ENCODE measurements around the gene STMP1. TPM values are rescaled to one million over a fixed set of nuclear protein-coding genes. Genes with fewer than 3 reads are reported as not detected.
A peak's percentile ranks its signal among the peaks of the same experiment; 100 is the strongest.
"Not testable (repeated sequence)": the region's sequence is repeated elsewhere in the genome, so short reads cannot be mapped to it uniquely, and the experiment has no call there.

STMP1 gene
- total RNA-seq, 1 donor from 2014 or later: 46.3 TPM

GRCh38 chr7:135690566-135690965, 28.3 kb downstream of the STMP1 start:
- no peak overlapping the region for H3K27ac Mint-ChIP-seq
- no peak overlapping the region for H3K4me3 Mint-ChIP-seq
- no peak for DNase-seq (ENCODE audit: low spot score in 2 of 2, unreplicated experiment in 2 of 2)
- no peak for TF ChIP-seq CTCF (IDR thresholded peaks at IDR 0.05; ENCODE audit: unreplicated experiment)
- no peaks in the 10 kb centered on the region for H3K4me1 Mint-ChIP-seq
- H3K27me3 Mint-ChIP-seq (ENCODE audit: low read depth): no peaks in the 10 kb centered on the region
- H3K9me3 Mint-ChIP-seq: no peaks in the 10 kb centered on the region
- H3K36me3 Mint-ChIP-seq: peaks cover 25% of the 10 kb centered on the region

- DNase-seq (ENCODE audit: low spot score in 2 of 2, unreplicated experiment in 2 of 2): no peak
- TF ChIP-seq CTCF (IDR thresholded peaks at IDR 0.05; ENCODE audit: unreplicated experiment): no peak
- Mint-ChIP-seq H3K4me1 (peaks cover under 1% of the 10 kb centered on the region), H3K9me3 (no peaks in the 10 kb centered on the region), H3K27ac (no peak overlapping the region), H3K4me3 (no peak overlapping the region), H3K27me3 (ENCODE audit: low read depth) (no peaks in the 10 kb centered on the region), H3K36me3 (peaks cover 22% of the 10 kb centered on the region)
Observed at GRCh38 chr7:135692055-135692454, 29.7 kb downstream of the STMP1 start.

- H3K27ac Mint-ChIP-seq; H3K4me1 Mint-ChIP-seq; H3K4me3 Mint-ChIP-seq; DNase-seq (ENCODE audit: low spot score in 2 of 2, unreplicated experiment in 2 of 2); H3K9me3 Mint-ChIP-seq; H3K27me3 Mint-ChIP-seq (ENCODE audit: low read depth): not testable (repeated sequence)
- H3K36me3 Mint-ChIP-seq: peaks cover 22% of the 10 kb centered on the region
Observed at GRCh38 chr7:135692606-135693005, 30.3 kb downstream of the STMP1 start.

DNA sequence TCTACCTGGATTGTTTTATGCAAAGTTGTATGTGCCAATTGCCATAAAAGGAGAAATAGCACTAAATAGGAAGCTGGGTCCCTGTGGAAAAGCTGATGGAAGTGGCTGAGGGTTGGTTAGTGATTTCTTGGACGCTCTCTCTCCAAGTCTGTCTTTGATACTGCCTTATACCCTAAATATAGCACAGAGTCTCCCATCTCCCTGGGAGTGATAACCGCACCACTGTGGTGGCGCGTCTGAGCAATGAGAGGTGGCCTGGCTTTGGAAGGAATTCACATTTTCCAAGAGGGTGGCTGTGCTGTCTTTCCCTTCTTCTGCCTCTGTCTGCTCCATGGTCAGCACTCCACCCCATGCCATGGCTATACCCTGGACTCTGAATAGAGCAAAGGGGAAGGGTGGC, 31.2 kb downstream of the STMP1 start:
- no peaks in the 10 kb centered on the region for H3K27me3 Mint-ChIP-seq (ENCODE audit: low read depth)
- no peak for TF ChIP-seq CTCF (IDR thresholded peaks at IDR 0.05; ENCODE audit: unreplicated experiment)
- H3K9me3 Mint-ChIP-seq: no peaks in the 10 kb centered on the region
- H3K4me3 Mint-ChIP-seq: no peak overlapping the region
- no peak for DNase-seq (ENCODE audit: low spot score in 2 of 2, unreplicated experiment in 2 of 2)
- H3K27ac Mint-ChIP-seq: no peak overlapping the region
- peaks cover 22% of the 10 kb centered on the region for H3K36me3 Mint-ChIP-seq
- peaks cover 8% of the 10 kb centered on the region for H3K4me1 Mint-ChIP-seq

DNA sequence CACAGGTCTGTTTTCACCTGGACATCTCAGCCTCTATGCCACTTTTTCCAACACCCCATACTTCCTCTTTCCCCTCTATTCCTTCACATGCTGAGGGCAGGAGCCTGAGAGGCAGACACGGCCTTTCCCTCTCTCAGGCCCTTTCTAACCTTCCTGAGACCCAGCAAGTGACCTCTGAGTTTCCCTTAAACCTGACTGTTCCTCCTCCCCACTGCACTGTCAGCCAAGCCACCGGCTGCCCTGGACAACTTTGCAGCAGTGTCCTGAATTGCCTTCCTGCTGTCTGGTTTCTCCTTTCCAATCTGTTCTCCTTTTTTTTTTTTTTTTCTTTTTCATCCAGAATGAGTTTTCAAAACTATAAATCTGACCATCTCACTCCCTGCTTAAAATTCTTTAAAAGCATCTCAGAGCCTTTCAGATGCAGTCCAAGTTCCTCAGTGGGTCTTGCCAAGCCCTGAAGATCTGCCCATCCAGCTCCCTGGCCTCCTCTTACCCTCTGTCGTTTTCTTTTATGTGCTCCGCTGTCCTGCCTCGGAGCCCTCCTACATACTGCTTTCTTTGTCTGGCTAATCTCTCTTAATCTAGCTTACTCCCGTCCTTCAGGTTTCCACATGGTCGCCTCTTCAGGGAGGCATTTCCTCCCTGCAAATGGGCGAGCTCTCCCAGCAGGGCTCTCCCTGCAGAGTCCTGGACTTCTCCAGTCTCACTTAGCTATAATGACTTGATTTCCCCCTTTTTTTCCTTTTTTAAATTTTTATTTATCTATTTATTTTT, 35.1 kb downstream of the STMP1 start:
- no peak for DNase-seq (ENCODE audit: low spot score in 2 of 2, unreplicated experiment in 2 of 2)
- Mint-ChIP-seq H3K4me3 (no peak overlapping the region), H3K4me1 (peaks cover 8% of the 10 kb centered on the region), H3K27me3 (ENCODE audit: low read depth) (no peaks in the 10 kb centered on the region), H3K9me3 (no peaks in the 10 kb centered on the region), H3K36me3 (peaks cover 8% of the 10 kb centered on the region), H3K27ac (peak overlapping the region; percentile 59)
- no peak for TF ChIP-seq CTCF (IDR thresholded peaks at IDR 0.05; ENCODE audit: unreplicated experiment)

GRCh38 chr7:135704074-135704473, 41.8 kb downstream of the STMP1 start:
- no peaks in the 10 kb centered on the region for H3K27me3 Mint-ChIP-seq (ENCODE audit: low read depth)

More at GRCh38 chr7:135704074-135704473, 41.8 kb downstream of the STMP1 start:
- H3K4me1 Mint-ChIP-seq: peaks cover 3% of the 10 kb centered on the region
- peaks cover 6% of the 10 kb centered on the region for H3K36me3 Mint-ChIP-seq
- no peak for TF ChIP-seq CTCF (IDR thresholded peaks at IDR 0.05; ENCODE audit: unreplicated experiment)
- H3K9me3 Mint-ChIP-seq: no peaks in the 10 kb centered on the region
- DNase-seq (ENCODE audit: low spot score in 2 of 2, unreplicated experiment in 2 of 2): no peak
- no peak overlapping the region for H3K4me3 Mint-ChIP-seq
- H3K27ac Mint-ChIP-seq: no peak overlapping the region
